ENCODE data around the gene MYO18A. TPM values are rescaled to one million over a fixed set of nuclear protein-coding genes. Genes with fewer than 3 reads are reported as not detected.

The MYO18A gene
- polyA plus RNA-seq, 1 donor (not counting 4 experiments of a cell fraction or from before 2014, with no cell fraction given) = 20.0 TPM

DNA sequence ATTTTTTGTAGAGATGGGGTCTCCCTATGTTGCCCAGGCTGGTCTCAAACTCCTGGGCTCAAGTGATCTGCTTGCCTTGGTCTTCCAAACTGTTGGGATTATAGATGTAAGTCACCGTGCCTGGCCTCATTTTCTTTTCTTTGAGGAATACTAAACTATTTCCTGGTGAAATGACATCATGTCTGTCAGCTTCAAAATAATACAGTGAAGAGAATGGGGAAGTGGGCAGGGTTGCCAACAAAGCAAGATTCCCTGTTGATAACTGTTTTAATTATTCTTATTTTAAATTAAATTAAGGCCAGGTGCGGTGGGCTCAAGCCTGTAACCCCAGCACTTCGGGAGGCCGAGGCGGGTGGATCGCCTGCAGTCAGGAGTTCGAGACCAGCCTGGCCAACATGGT, 116.2 kb downstream of the MYO18A start:
- Histone ChIP-seq H3K9ac (ENCODE audit: control insufficient read depth, extremely low read depth, insufficient read depth, low read length) (no peak overlapping the region), H4K20me1 (ENCODE audit: control insufficient read depth, extremely low read depth, insufficient read depth, low read length) (no peaks in the 10 kb centered on the region), H3K4me3 (ENCODE audit: control insufficient read depth in 2 of 3, extremely low read depth in 1 of 3, insufficient read depth in 2 of 3, low read depth in 1 of 3, low read length in 3 of 3) (no peak overlapping the region), H3K4me1 (ENCODE audit: control insufficient read depth, extremely low read depth, insufficient read depth, low read length) (no peaks in the 10 kb centered on the region), H2AFZ (ENCODE audit: control insufficient read depth, low read length) (no peak overlapping the region), H3K79me2 (ENCODE audit: control insufficient read depth, insufficient read depth, low read length) (no peaks in the 10 kb centered on the region), H3K4me2 (ENCODE audit: control insufficient read depth, extremely low read depth, insufficient read depth, low read depth, low read length) (no peak overlapping the region), H3K27me3 (ENCODE audit: control insufficient read depth, extremely low read depth, insufficient read depth, low read length) (peaks cover 27% of the 10 kb centered on the region), H3K9me3 (ENCODE audit: control insufficient read depth, low read depth, low read length) (no peaks in the 10 kb centered on the region), H3K9me1 (ENCODE audit: control insufficient read depth, extremely low read depth, insufficient read depth, low read length) (no peaks in the 10 kb centered on the region), H3K27ac (ENCODE audit: control insufficient read depth, insufficient read depth, low read length) (no peak overlapping the region), H3K36me3 (ENCODE audit: control insufficient read depth in 2 of 2, extremely low read depth in 1 of 2, insufficient read depth in 2 of 2, low read length in 2 of 2) (no peaks in the 10 kb centered on the region)
- TF ChIP-seq EZH2 (IDR thresholded peaks at IDR 0.05; ENCODE audit: low read length) = no peak
- dilution Hi-C loops (cut with MboI; ENCODE audit: extremely low pct_ligation_motif_present, low sequenced_read_pairs) = no loop called here
- no peak for FAIRE-seq
- DNase-seq (ENCODE audit: low read depth, low spot score) = no peak

DNA sequence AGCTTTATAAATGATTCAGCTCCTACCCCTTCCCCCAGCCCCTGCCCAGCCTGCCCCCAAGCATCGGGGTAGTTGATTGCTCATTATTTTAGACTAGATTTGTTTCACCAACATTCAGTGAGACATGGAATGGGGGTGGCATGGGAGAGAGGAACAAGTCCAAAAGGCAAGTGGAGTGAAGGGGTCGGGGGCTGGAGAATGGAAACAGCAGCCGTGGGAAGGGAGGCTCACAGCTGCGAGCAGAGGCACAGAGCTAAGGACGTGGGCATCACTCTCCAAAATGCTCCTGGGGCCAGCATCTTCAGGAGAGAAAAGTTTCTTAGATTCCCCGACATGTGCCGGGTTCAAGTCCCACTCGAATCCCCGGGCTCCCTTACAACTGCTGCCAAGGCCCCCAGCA, 118.0 kb downstream of the MYO18A start:
- TF ChIP-seq, protein P1, sequence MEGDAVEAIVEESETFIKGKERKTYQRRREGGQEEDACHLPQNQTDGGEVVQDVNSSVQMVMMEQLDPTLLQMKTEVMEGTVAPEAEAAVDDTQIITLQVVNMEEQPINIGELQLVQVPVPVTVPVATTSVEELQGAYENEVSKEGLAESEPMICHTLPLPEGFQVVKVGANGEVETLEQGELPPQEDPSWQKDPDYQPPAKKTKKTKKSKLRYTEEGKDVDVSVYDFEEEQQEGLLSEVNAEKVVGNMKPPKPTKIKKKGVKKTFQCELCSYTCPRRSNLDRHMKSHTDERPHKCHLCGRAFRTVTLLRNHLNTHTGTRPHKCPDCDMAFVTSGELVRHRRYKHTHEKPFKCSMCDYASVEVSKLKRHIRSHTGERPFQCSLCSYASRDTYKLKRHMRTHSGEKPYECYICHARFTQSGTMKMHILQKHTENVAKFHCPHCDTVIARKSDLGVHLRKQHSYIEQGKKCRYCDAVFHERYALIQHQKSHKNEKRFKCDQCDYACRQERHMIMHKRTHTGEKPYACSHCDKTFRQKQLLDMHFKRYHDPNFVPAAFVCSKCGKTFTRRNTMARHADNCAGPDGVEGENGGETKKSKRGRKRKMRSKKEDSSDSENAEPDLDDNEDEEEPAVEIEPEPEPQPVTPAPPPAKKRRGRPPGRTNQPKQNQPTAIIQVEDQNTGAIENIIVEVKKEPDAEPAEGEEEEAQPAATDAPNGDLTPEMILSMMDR (optimal IDR thresholded peaks at IDR 0.05 in 1 of 3, IDR thresholded peaks at IDR 0.05 in 1 of 3, conservative IDR thresholded peaks at IDR 0.05 in 1 of 3; ENCODE audit: extremely low read depth in 1 of 3, insufficient read depth in 2 of 3, low read length in 3 of 3) = no peak
- TF ChIP-seq EZH2 (IDR thresholded peaks at IDR 0.05; ENCODE audit: low read length) = no peak
- no peak for FAIRE-seq
- dilution Hi-C loops (cut with MboI; ENCODE audit: extremely low pct_ligation_motif_present, low sequenced_read_pairs) = no loop called here

GRCh38 chr17:29061036-29061435, 119.2 kb downstream of the MYO18A start:
- dilution Hi-C loops (cut with MboI; ENCODE audit: extremely low pct_ligation_motif_present, low sequenced_read_pairs) = no loop called here
- Histone ChIP-seq H3K9me1 (ENCODE audit: control insufficient read depth, extremely low read depth, insufficient read depth, low read length) (no peaks in the 10 kb centered on the region), H3K9ac (ENCODE audit: control insufficient read depth, extremely low read depth, insufficient read depth, low read length) (no peak overlapping the region), H4K20me1 (ENCODE audit: control insufficient read depth, extremely low read depth, insufficient read depth, low read length) (peaks cover 3% of the 10 kb centered on the region), H3K9me3 (ENCODE audit: control insufficient read depth, low read depth, low read length) (no peaks in the 10 kb centered on the region), H3K27ac (ENCODE audit: control insufficient read depth, insufficient read depth, low read length) (no peak overlapping the region), H3K36me3 (ENCODE audit: control insufficient read depth in 2 of 2, extremely low read depth in 1 of 2, insufficient read depth in 2 of 2, low read length in 2 of 2) (no peaks in the 10 kb centered on the region), H2AFZ (ENCODE audit: control insufficient read depth, low read length) (no peak overlapping the region), H3K79me2 (ENCODE audit: control insufficient read depth, insufficient read depth, low read length) (no peaks in the 10 kb centered on the region), H3K4me1 (ENCODE audit: control insufficient read depth, extremely low read depth, insufficient read depth, low read length) (no peaks in the 10 kb centered on the region), H3K4me2 (ENCODE audit: control insufficient read depth, extremely low read depth, insufficient read depth, low read depth, low read length) (no peak overlapping the region), H3K4me3 (ENCODE audit: control insufficient read depth in 2 of 3, extremely low read depth in 1 of 3, insufficient read depth in 2 of 3, low read depth in 1 of 3, low read length in 3 of 3) (no peak overlapping the region), H3K27me3 (ENCODE audit: control insufficient read depth, extremely low read depth, insufficient read depth, low read length) (peaks cover 25% of the 10 kb centered on the region)
- DNase-seq (ENCODE audit: low read depth, low spot score) (no peak), FAIRE-seq (no peak)
- TF ChIP-seq, protein P1 (optimal IDR thresholded peaks at IDR 0.05 in 1 of 3, IDR thresholded peaks at IDR 0.05 in 1 of 3, conservative IDR thresholded peaks at IDR 0.05 in 1 of 3; ENCODE audit: extremely low read depth in 1 of 3, insufficient read depth in 2 of 3, low read length in 3 of 3) = no peak
- TF ChIP-seq EZH2 (IDR thresholded peaks at IDR 0.05; ENCODE audit: low read length) = no peak

More for the DNA sequence above, 118.0 kb downstream of the MYO18A start:
- H3K4me3 ChIP-seq (ENCODE audit: control insufficient read depth in 2 of 3, extremely low read depth in 1 of 3, insufficient read depth in 2 of 3, low read depth in 1 of 3, low read length in 3 of 3) = no peak overlapping the region
- no peak overlapping the region for H3K9ac ChIP-seq (ENCODE audit: control insufficient read depth, extremely low read depth, insufficient read depth, low read length)
- no peaks in the 10 kb centered on the region for H3K79me2 ChIP-seq (ENCODE audit: control insufficient read depth, insufficient read depth, low read length)
- no peaks in the 10 kb centered on the region for H3K4me1 ChIP-seq (ENCODE audit: control insufficient read depth, extremely low read depth, insufficient read depth, low read length)
- H3K27me3 ChIP-seq (ENCODE audit: control insufficient read depth, extremely low read depth, insufficient read depth, low read length) = peaks cover 24% of the 10 kb centered on the region
- DNase-seq (ENCODE audit: low read depth, low spot score) = no peak
- H3K9me3 ChIP-seq (ENCODE audit: control insufficient read depth, low read depth, low read length) = no peaks in the 10 kb centered on the region
- H3K27ac ChIP-seq (ENCODE audit: control insufficient read depth, insufficient read depth, low read length) = no peak overlapping the region
- H4K20me1 ChIP-seq (ENCODE audit: control insufficient read depth, extremely low read depth, insufficient read depth, low read length) = peaks cover 2% of the 10 kb centered on the region
- H2AFZ ChIP-seq (ENCODE audit: control insufficient read depth, low read length) = no peak overlapping the region
- no peaks in the 10 kb centered on the region for H3K36me3 ChIP-seq (ENCODE audit: control insufficient read depth in 2 of 2, extremely low read depth in 1 of 2, insufficient read depth in 2 of 2, low read length in 2 of 2)
- no peaks in the 10 kb centered on the region for H3K9me1 ChIP-seq (ENCODE audit: control insufficient read depth, extremely low read depth, insufficient read depth, low read length)
- H3K4me2 ChIP-seq (ENCODE audit: control insufficient read depth, extremely low read depth, insufficient read depth, low read depth, low read length) = no peak overlapping the region

All from keratinocyte (primary cell).